C1 segment of cervical spinal cord (tissue), 14 donors: ENCODE results near the gene AIF1L.

ENCODE experiments used
- DNase-seq, 14 donors: peaks; one replicate each; lab custom pipeline; 2025; lab: John Stamatoyannopoulos, UW

Gene AIF1L

GRCh38 chr9:131076347-131077195 is 19.8 kb upstream of the AIF1L start:
- peak in 3 of 14 donors; percentile 12 to 26 (median 18) for DNase-seq

- no peak for DNase-seq
Observed at GRCh38 chr9:131078427-131079366, 17.6 kb upstream of the AIF1L start.

DNA sequence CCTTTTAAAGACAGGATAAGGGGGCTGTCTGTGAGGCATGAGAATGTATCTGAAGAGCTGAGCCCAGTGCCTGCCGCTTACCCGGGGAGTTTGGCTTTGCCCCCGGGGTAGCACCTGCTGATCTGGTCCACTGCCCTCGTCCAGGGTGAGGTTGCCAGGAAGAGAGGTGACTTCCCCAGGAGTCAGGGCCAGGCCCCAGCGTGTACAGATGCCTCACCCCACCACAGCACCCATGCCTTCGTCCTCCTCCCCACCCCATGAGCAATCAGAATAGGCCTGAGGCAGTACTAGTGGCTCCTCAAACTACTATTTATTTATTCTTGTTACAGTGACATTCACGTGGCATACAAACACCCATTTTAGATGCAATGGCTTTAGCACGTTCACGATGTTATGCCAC is 15.7 kb upstream of the AIF1L start:
- no peak for DNase-seq

DNA sequence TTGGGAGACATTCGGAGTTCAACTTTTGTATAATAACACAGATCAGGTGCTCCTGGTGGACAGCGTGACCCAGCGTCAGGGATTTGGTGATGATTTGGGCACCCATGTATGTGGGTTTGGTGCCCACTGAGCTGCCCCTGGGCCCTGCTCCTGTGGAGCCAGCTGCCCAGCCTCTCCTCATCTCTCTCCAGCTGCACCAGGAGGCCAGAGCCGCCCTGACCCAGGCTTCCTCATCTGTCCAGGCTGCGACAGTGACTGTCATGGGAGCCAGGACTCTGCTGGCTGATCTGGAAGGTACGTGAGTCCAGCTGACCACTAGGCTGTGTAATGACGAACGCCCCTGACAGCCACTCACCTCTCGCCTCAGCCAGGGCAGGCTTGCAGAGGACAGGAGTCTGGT is 14.5 kb upstream of the AIF1L start:
- DNase-seq, result no peak

DNA sequence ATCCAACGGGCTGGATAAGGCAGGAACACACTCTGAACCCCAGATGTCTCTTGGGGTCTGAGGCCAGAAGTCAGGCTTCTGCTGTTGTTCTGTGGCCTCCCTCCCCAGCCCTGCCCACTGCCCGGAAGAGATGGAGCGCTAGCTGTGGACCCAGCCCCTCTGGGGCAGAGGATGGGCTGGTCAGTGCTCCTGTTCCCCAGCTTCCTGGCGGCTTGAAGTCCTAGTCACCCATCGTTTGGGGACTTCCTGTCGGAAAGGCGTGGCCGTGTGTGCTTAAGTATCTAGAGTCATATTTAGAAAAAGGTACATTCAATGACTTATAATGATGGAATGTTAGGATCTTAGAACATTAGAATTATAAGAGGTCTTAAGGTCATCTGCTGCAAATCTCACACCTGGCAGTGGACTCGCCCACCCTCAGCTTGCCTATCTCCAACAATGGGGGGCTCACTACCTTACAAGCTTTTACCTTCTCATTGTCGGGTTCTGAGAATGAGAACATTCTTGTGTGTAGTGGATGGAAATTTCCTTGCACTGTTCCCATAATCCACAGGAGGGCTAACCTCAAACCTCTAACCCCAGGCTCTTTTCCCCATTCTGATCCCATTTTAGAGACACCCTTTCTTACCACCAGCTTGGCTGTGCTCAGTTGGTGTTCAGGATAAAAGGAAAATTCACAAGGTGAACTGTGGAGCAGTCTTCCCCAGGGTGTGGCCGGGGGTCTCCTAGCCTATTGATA is 13.4 kb upstream of the AIF1L start:
- DNase-seq, result no peak

- no peak for DNase-seq
Observed at GRCh38 chr9:131084661-131085369, 11.5 kb upstream of the AIF1L start.

DNA sequence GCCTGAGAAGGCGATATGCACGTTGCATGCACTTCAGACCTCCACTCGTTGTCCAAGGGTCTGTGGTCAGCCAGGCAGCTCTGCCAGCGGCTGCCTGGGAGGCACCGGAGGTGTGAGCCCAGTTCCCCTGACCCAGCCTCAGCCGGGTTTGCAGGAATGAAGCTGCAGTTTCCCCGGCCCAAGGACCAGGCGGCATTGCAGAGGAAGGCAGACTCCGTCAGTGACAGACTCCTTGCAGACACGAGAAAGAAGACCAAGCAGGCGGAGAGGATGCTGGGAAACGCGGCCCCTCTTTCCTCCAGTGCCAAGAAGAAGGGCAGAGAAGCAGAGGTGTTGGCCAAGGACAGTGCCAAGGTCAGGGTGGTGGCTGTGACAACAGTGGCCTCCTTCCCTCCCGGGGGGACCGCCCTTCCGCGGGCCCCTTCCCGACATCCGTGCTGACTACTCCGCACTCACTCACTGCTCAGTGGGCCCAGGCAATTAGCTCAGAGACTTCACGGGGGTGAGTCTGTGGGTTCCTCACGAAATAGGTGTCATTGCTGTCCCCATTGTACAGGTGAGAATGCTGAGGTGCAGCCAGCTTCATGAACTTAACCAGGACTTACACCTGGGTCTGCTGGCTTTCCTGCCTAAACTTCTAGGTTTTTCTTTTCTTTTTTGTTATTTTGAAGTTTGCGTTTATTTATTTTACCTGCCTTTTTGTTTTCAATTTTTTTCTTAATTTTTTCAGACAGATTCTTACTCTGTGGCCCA is 10.8 kb upstream of the AIF1L start:
- DNase-seq, result no peak

- DNase-seq, result peak in 1 of 14 donors; percentile 10
Observed at GRCh38 chr9:131087354-131087893, 8.9 kb upstream of the AIF1L start.

- no peak for DNase-seq
Observed at GRCh38 chr9:131090025-131090787, 6.1 kb upstream of the AIF1L start.

DNA sequence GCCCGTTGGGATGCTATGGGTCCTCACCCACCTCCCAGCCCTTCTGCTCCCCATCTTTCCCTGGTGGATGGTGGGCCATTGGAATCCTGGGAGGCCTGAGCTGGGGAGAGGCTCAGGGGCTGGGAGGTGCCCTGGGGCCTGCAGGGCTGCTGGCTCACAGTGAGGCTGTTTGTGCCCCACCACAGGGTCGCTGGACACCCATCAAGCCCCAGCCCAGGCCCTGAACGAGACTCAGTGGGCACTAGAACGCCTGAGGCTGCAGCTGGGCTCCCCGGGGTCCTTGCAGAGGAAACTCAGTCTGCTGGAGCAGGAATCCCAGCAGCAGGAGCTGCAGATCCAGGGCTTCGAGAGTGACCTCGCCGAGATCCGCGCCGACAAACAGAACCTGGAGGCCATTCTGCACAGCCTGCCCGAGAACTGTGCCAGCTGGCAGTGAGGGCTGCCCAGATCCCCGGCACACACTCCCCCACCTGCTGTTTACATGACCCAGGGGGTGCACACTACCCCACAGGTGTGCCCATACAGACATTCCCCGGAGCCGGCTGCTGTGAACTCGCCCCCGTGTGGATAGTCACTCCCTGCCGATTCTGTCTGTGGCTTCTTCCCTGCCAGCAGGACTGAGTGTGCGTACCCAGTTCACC is 4.9 kb upstream of the AIF1L start:
- DNase-seq, result no peak

GRCh38 chr9:131092030-131092429 is 4.3 kb upstream of the AIF1L start:
- no peak for DNase-seq

GRCh38 chr9:131092548-131093440 is 3.5 kb upstream of the AIF1L start:
- DNase-seq, result no peak

GRCh38 chr9:131094015-131094414 is 2.3 kb upstream of the AIF1L start:
- DNase-seq, result no peak

DNA sequence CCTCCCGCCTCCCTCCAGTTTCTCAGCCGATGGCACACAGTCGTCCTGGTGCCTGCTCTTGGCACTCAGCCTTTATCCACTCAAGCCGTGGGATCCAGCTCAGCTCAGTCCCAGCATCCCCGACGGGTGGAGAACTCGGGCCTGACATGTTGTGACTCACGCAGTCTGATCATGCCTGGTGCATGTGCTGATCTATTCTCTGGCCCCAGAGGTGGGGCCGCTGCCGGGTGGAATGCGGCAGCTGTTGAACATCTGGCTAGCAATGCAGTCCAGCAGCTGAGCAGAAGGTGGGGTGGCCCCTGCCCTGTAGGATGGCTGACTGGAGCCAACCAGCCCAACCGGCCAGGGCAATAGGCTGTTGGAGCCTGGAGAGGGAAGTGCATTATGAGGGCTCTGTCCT is 1.7 kb upstream of the AIF1L start:
- DNase-seq, result peak in 1 of 14 donors; percentile 41

GRCh38 chr9:131095666-131096268 is 564 bp upstream of the AIF1L start:
- peak in 1 of 14 donors; percentile 37 for DNase-seq

- DNase-seq, result peak in 4 of 14 donors; percentile 19 to 34 (median 26)
Observed at GRCh38 chr9:131097126-131097947, 1.0 kb downstream of the AIF1L start.

DNA sequence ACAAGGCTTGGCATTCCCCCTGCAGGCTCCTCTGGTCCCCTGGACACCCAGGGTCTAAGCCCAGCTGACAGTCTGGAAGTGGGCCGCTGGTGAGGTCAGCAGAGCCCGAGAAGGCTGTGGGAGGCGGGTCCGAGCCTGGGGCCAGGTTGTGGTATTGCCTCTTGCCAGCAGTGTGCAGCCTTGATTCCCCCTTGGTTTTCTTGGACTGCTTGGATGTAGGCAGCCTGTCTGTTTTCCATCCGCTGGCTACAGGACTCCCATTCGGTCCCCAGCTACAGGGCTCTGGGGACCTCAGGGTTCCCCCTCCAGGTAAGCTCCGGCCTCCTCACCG is 1.6 kb downstream of the AIF1L start:
- DNase-seq, result peak in 5 of 14 donors; percentile 12 to 54 (median 31)
